Liver (tissue), 9 donors: ENCODE results near the gene HADHB. TPM values are rescaled to one million over a fixed set of nuclear protein-coding genes. Genes with fewer than 3 reads are reported as not detected.
"Not testable (repeated sequence)": the region's sequence is repeated elsewhere in the genome, so short reads cannot be mapped to it uniquely, and the experiment has no call there.

Experiments used
- DNase-seq: peaks from one replicate; pipeline ENCODE4 v3.0.0-alpha.2; 2017; ENCODE audit warnings: low spot score
- H3K27ac ChIP-seq, 2 donors: one replicate each; pipeline ENCODE4 v1.7.0; 2013; ENCODE audit warnings: inconsistent platforms in 2 of 2, low read length in 2 of 2, control low read depth in 1 of 2, low read depth in 1 of 2, mild to moderate bottlenecking in 1 of 2
- H3K27me3 ChIP-seq, 4 donors: one replicate each; pipeline versions ENCODE4 v1.6.1 to v1.7.0; 2013; ENCODE audit warnings: low read length in 3 of 4, inconsistent platforms in 1 of 4, mild to moderate bottlenecking in 1 of 4, moderate library complexity in 1 of 4; ENCODE audit not compliant: control insufficient read depth in 4 of 4, insufficient read depth in 4 of 4
- H3K36me3 ChIP-seq, 4 donors: one replicate each; pipeline versions ENCODE4 v1.6.1 to v1.7.0; 2013; ENCODE audit warnings: low read length in 3 of 4, mild to moderate bottlenecking in 3 of 4, low read depth in 1 of 4, moderate library complexity in 1 of 4; ENCODE audit not compliant: control insufficient read depth in 4 of 4, insufficient read depth in 3 of 4
- H3K4me1 ChIP-seq, 4 donors: one replicate each; pipeline versions ENCODE4 v1.6.1 to v1.7.0; 2013; ENCODE audit warnings: low read length in 3 of 4, mild to moderate bottlenecking in 3 of 4, moderate library complexity in 1 of 4; ENCODE audit not compliant: control insufficient read depth in 4 of 4, insufficient read depth in 4 of 4
- H3K4me3 ChIP-seq, 3 donors: one replicate each; pipeline versions ENCODE4 v1.6.1 to v1.7.0; 2013; ENCODE audit warnings: low read length in 3 of 3, control low read depth in 1 of 3, low read depth in 1 of 3, mild to moderate bottlenecking in 1 of 3
- H3K9ac ChIP-seq, 2 donors: one replicate each; pipeline ENCODE4 v1.7.0; 2013; ENCODE audit warnings: low read length in 2 of 2, mild to moderate bottlenecking in 2 of 2, moderate library complexity in 2 of 2, control low read depth in 1 of 2, low read depth in 1 of 2
- H3K9me3 ChIP-seq, 4 donors: one replicate each; pipeline versions ENCODE4 v1.6.1 to v1.7.0; 2013; ENCODE audit warnings: low read length in 3 of 4; ENCODE audit not compliant: control insufficient read depth in 4 of 4
- EGR1 ChIP-seq, 2 donors: IDR thresholded peaks; 2 replicates each; pipeline ENCODE4 v1.6.1; 2016 to 2018; ENCODE audit warnings: antibody characterized with exemption in 2 of 2, low read depth in 2 of 2
- FOXA1 ChIP-seq: IDR thresholded peaks from 2 replicates; pipeline ENCODE4 v1.6.1; 2016; ENCODE audit warnings: antibody characterized with exemption
- FOXA2 ChIP-seq: IDR thresholded peaks from 2 replicates; pipeline ENCODE4 v1.6.1; 2016; ENCODE audit warnings: antibody characterized with exemption
- HNF4A ChIP-seq, 2 donors: conservative IDR thresholded peaks; 2 replicates each; pipeline ENCODE4 v1.6.1; 2016; ENCODE audit warnings: antibody characterized with exemption in 2 of 2, mild to moderate bottlenecking in 2 of 2
- HNF4G ChIP-seq: IDR thresholded peaks from 2 replicates; pipeline ENCODE4 v1.6.1; 2016; ENCODE audit warnings: antibody characterized with exemption
- JUND ChIP-seq, 2 donors: IDR thresholded peaks; 2 replicates each; pipeline ENCODE4 v1.6.1; 2016; ENCODE audit warnings: antibody characterized with exemption in 2 of 2
- RAD21 ChIP-seq, 2 donors: IDR thresholded peaks; 2 replicates each; pipeline ENCODE4 v1.6.1; 2016; ENCODE audit warnings: antibody characterized with exemption in 2 of 2, mild to moderate bottlenecking in 2 of 2
- RXRA ChIP-seq, 2 donors: IDR thresholded peaks; 2 replicates each; pipeline ENCODE4 v1.6.1; 2017 to 2018; ENCODE audit warnings: antibody characterized with exemption in 2 of 2, mild to moderate bottlenecking in 1 of 2
- SP1 ChIP-seq: IDR thresholded peaks from 2 replicates; pipeline ENCODE4 v1.6.1; 2018; ENCODE audit warnings: antibody characterized with exemption, mild to moderate bottlenecking
- TAF1 ChIP-seq: conservative IDR thresholded peaks from 2 replicates; pipeline ENCODE4 v1.6.1; 2016; ENCODE audit warnings: antibody characterized with exemption, mild to moderate bottlenecking
- WGBS: extraction: QIAGEN DNeasy Blood & Tissue Kit; methylation state at CpG from one replicate; pipeline ENCODE4 v1.1.7; 2013; 5-methylcytosine and 5-hydroxymethylcytosine counted together
- polyA plus RNA-seq, 2 donors: library from polyadenylated mRNA; stranded (reverse) in 1 of 2; unstranded in 1 of 2; fragments of 200-250 nt in 1 of 2; fragments of >200 nt in 1 of 2; fragmentation: Nextera tagmentation in 1 of 2; extraction: Ambion mirVana in 1 of 2; gene quantifications; one replicate each; pipeline versions ENCODE4 v1.2.1 to v1.2.3, GENCODE V29; 2013 to 2015
- total RNA-seq, 2 donors: library from RNA; depleted of rRNA; stranded (reverse); fragments of >200 nt; gene quantifications; one replicate each; pipeline ENCODE4 v1.2.3, GENCODE V29; 2014
- TF ChIP-seq, protein P1 (sequence below): IDR thresholded peaks from 2 replicates; pipeline ENCODE4 v1.6.1; 2016; ENCODE audit warnings: antibody characterized with exemption
- TF ChIP-seq, protein P2 (sequence below): IDR thresholded peaks from 2 replicates; pipeline ENCODE4 v1.6.1; 2016; ENCODE audit warnings: antibody characterized with exemption, mild to moderate bottlenecking
- TF ChIP-seq, protein P3 (sequence below): IDR thresholded peaks from 2 replicates; pipeline ENCODE4 v1.6.1; 2016; ENCODE audit warnings: antibody characterized with exemption
- TF ChIP-seq, protein P4 (sequence below): fragments of 150-350 bp; IDR thresholded peaks from 2 replicates; pipeline ENCODE4 v1.5.1; 2017; ENCODE audit warnings: improper control_type of control experiment, low read depth, low read length; ENCODE audit not compliant: missing input control
- TF ChIP-seq, protein P5 (sequence below): IDR thresholded peaks from 2 replicates; pipeline ENCODE4 v1.6.1; 2016; ENCODE audit warnings: antibody characterized with exemption
- donor health status: healthy.
- donor health status: healthy.
- donor health status: healthy.
- donor health status: healthy.
- donor health status: healthy.

HADHB gene
- total and polyA plus RNA-seq, 4 donors: 103 to 284 (median 261) TPM

DNA sequence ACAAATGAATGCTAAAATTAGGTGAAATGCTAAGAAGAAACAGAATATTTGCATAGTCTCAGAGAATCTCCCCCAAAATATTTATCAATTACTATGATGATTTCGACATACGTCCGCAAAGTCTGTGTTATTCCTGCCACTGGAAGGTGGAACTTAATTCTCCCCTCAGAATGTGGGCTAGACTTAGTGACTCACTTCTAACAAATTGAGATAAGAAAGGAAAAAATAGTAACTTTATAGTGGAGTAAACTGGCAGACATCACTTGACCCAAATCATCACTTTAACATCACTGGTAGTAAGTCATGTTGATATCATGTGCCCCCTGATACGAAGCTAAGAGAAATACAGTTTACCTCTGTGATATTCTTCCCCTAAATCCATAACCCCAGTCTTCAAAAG lies 23.5 kb downstream of the HADHB start:
- Histone ChIP-seq H3K27me3 (no peaks in the 10 kb centered on the region), H3K4me1 (peaks cover 0 to 7% (median 5%) of the 10 kb centered on the region in 4 donors), H3K9ac (no peak overlapping the region), H3K9me3 (no peaks in the 10 kb centered on the region), H3K4me3 (no peak overlapping the region), H3K36me3 (peaks cover 0 to 13% (median 5%) of the 10 kb centered on the region in 4 donors), H3K27ac (no peak overlapping the region)
- 87% methylated on average over 4 of the region's 4 CpGs for WGBS
- no peak for TF ChIP-seq HNF4A (conservative IDR thresholded peaks at IDR 0.05)
- TF ChIP-seq, protein P1, sequence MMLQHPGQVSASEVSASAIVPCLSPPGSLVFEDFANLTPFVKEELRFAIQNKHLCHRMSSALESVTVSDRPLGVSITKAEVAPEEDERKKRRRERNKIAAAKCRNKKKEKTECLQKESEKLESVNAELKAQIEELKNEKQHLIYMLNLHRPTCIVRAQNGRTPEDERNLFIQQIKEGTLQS: no peak
- TF ChIP-seq RXRA (IDR thresholded peaks at IDR 0.05): no peak
- TF ChIP-seq RAD21 (IDR thresholded peaks at IDR 0.05): no peak
- TF ChIP-seq, protein P2, sequence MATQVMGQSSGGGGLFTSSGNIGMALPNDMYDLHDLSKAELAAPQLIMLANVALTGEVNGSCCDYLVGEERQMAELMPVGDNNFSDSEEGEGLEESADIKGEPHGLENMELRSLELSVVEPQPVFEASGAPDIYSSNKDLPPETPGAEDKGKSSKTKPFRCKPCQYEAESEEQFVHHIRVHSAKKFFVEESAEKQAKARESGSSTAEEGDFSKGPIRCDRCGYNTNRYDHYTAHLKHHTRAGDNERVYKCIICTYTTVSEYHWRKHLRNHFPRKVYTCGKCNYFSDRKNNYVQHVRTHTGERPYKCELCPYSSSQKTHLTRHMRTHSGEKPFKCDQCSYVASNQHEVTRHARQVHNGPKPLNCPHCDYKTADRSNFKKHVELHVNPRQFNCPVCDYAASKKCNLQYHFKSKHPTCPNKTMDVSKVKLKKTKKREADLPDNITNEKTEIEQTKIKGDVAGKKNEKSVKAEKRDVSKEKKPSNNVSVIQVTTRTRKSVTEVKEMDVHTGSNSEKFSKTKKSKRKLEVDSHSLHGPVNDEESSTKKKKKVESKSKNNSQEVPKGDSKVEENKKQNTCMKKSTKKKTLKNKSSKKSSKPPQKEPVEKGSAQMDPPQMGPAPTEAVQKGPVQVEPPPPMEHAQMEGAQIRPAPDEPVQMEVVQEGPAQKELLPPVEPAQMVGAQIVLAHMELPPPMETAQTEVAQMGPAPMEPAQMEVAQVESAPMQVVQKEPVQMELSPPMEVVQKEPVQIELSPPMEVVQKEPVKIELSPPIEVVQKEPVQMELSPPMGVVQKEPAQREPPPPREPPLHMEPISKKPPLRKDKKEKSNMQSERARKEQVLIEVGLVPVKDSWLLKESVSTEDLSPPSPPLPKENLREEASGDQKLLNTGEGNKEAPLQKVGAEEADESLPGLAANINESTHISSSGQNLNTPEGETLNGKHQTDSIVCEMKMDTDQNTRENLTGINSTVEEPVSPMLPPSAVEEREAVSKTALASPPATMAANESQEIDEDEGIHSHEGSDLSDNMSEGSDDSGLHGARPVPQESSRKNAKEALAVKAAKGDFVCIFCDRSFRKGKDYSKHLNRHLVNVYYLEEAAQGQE: no peak
- TF ChIP-seq, protein P3, sequence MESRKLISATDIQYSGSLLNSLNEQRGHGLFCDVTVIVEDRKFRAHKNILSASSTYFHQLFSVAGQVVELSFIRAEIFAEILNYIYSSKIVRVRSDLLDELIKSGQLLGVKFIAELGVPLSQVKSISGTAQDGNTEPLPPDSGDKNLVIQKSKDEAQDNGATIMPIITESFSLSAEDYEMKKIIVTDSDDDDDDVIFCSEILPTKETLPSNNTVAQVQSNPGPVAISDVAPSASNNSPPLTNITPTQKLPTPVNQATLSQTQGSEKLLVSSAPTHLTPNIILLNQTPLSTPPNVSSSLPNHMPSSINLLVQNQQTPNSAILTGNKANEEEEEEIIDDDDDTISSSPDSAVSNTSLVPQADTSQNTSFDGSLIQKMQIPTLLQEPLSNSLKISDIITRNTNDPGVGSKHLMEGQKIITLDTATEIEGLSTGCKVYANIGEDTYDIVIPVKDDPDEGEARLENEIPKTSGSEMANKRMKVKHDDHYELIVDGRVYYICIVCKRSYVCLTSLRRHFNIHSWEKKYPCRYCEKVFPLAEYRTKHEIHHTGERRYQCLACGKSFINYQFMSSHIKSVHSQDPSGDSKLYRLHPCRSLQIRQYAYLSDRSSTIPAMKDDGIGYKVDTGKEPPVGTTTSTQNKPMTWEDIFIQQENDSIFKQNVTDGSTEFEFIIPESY: no peak
- TF ChIP-seq FOXA1: no peak
- TF ChIP-seq HNF4G: no peak
- TF ChIP-seq, protein P4, sequence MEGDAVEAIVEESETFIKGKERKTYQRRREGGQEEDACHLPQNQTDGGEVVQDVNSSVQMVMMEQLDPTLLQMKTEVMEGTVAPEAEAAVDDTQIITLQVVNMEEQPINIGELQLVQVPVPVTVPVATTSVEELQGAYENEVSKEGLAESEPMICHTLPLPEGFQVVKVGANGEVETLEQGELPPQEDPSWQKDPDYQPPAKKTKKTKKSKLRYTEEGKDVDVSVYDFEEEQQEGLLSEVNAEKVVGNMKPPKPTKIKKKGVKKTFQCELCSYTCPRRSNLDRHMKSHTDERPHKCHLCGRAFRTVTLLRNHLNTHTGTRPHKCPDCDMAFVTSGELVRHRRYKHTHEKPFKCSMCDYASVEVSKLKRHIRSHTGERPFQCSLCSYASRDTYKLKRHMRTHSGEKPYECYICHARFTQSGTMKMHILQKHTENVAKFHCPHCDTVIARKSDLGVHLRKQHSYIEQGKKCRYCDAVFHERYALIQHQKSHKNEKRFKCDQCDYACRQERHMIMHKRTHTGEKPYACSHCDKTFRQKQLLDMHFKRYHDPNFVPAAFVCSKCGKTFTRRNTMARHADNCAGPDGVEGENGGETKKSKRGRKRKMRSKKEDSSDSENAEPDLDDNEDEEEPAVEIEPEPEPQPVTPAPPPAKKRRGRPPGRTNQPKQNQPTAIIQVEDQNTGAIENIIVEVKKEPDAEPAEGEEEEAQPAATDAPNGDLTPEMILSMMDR: no peak
- TF ChIP-seq JUND (IDR thresholded peaks at IDR 0.05): no peak
- no peak for TF ChIP-seq FOXA2
- TF ChIP-seq SP1: no peak
- no peak for TF ChIP-seq EGR1 (IDR thresholded peaks at IDR 0.05; ENCODE audit: low read depth in 2 of 2)
- TF ChIP-seq TAF1: no peak
- TF ChIP-seq, protein P5, sequence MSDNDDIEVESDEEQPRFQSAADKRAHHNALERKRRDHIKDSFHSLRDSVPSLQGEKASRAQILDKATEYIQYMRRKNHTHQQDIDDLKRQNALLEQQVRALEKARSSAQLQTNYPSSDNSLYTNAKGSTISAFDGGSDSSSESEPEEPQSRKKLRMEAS: no peak
- DNase-seq: no peak

DNA sequence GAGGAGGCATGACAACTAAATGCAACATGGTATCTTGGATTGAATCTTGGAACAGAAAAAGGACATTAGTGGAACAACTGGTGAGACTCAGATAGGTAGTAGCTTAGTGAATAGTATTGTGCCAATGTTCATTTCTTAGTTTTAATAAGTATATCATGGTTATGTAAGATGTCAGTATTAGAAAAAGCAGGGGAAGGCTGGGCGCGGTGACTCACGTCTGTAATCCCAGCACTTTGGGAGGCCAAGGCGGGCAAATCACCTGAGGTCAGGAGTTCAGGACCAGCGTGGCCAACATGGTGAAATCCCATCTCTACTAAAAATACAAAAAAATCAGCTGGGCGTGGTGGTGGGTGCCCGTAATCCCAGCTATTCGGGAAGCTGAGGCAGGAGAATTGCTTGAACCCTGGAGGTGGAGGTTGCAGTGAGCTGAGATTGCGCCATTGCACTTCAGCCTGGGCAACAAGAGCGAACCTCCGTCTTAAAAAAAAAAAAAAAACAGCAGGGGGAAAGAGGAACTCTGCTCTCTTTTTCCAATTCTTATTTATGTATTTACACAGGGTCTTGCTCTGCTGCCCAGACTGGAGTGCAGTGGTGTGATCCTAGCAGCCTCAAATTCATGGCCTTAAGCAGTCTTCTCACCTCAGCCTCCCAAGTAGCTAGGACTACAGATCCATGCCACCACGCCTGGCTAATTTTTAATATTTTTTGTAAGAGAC lies 24.1 kb downstream of the HADHB start:
- H3K4me3 ChIP-seq, H3K36me3 ChIP-seq, H3K27me3 ChIP-seq, H3K9ac ChIP-seq, H3K9me3 ChIP-seq, DNase-seq, H3K27ac ChIP-seq: not testable (repeated sequence)
- H3K4me1 ChIP-seq: peaks cover 5 to 13% (median 9%) of the 10 kb centered on the region in 4 donors
- WGBS: 89% methylated on average over 12 of the region's 12 CpGs
